Erythroblast (primary cell): ENCODE data around the gene NRF1.

ENCODE experiments used
- DNase-seq, 2 experiments: peaks; one replicate each; lab custom pipeline; 2025; lab: John Stamatoyannopoulos, UW
- GATA1 ChIP-seq: IDR thresholded peaks from 2 replicates; pipeline ENCODE4 v1.6.1; 2011; ENCODE audit warnings: low read depth, mild to moderate bottlenecking, control low read depth, low read length, moderate library complexity
- POLR2A ChIP-seq: IDR thresholded peaks from 2 replicates; pipeline ENCODE4 v1.6.1; 2011; ENCODE audit warnings: mild to moderate bottlenecking, low read length

Gene NRF1

GRCh38 chr7:129730159-129730558, 118.6 kb downstream of the NRF1 start:
- DNase-seq, result peak; percentile 18 to 34
- TF ChIP-seq GATA1, result no peak
- TF ChIP-seq POLR2A, result no peak

- no peak for DNase-seq
- TF ChIP-seq GATA1 (no peak), POLR2A (no peak)
These were observed 122.9 kb downstream of the NRF1 start for GRCh38 chr7:129734400-129734799.

- no peak for DNase-seq
These were observed 127.9 kb downstream of the NRF1 start for GRCh38 chr7:129739427-129739826.

GRCh38 chr7:129740574-129741410, 129.3 kb downstream of the NRF1 start:
- DNase-seq, result no peak
- TF ChIP-seq POLR2A, result no peak
- TF ChIP-seq GATA1, result no peak

More at GRCh38 chr7:129739427-129739826, 127.9 kb downstream of the NRF1 start:
- TF ChIP-seq POLR2A (no peak), GATA1 (no peak)

- DNase-seq, result no peak
- no peak for TF ChIP-seq POLR2A
- TF ChIP-seq GATA1, result no peak
These were observed 130.3 kb downstream of the NRF1 start for GRCh38 chr7:129741743-129742213.

GRCh38 chr7:129742256-129742655, 130.7 kb downstream of the NRF1 start:
- no peak for DNase-seq
- TF ChIP-seq GATA1, result no peak
- no peak for TF ChIP-seq POLR2A

GRCh38 chr7:129746857-129747529, 135.5 kb downstream of the NRF1 start:
- DNase-seq, result no peak
- TF ChIP-seq POLR2A (no peak), GATA1 (no peak)

- DNase-seq, result peak in 1 of 2 experiments; percentile 42
- TF ChIP-seq POLR2A (no peak), GATA1 (no peak)
These were observed 137.0 kb downstream of the NRF1 start for GRCh38 chr7:129748356-129749109.

- TF ChIP-seq GATA1, result peak; percentile 93
- TF ChIP-seq POLR2A, result peak; percentile 35
- DNase-seq, result peak; percentile 96 to 98
These were observed 138.6 kb downstream of the NRF1 start for GRCh38 chr7:129750091-129750490.

- DNase-seq, result peak in 1 of 2 experiments; percentile 73
- TF ChIP-seq GATA1 (no peak), POLR2A (no peak)
These were observed 139.0 kb downstream of the NRF1 start for GRCh38 chr7:129750501-129750900.

- peak; percentile 27 to 43 for DNase-seq
- TF ChIP-seq GATA1, result no peak
- TF ChIP-seq POLR2A, result no peak
These were observed 140.4 kb downstream of the NRF1 start for GRCh38 chr7:129751916-129752315.

- TF ChIP-seq GATA1 (no peak), POLR2A (no peak)
- no peak for DNase-seq
These were observed 141.2 kb downstream of the NRF1 start for GRCh38 chr7:129752760-129753159.

- no peak for DNase-seq
- TF ChIP-seq GATA1 (no peak), POLR2A (no peak)
These were observed 142.9 kb downstream of the NRF1 start for GRCh38 chr7:129754406-129754805.
